SU-DHL-6 (cell line): ENCODE measurements around the gene TNS4.

Experiments used
- H2AFZ ChIP-seq: fragments of 200-600 bp; sonication (generic); 2 replicates; pipeline ENCODE4 v1.6.1; 2014; ENCODE audit warnings: low read depth, mild to moderate bottlenecking, moderate library complexity, mixed read lengths, antibody characterized with exemption, low read length; ENCODE audit not compliant: severe bottlenecking
- H3F3A ChIP-seq: fragments of 200-600 bp; shearing (Covaris generic); 2 replicates; pipeline ENCODE4 v1.6.0; 2016; ENCODE audit warnings: antibody characterized with exemption, mild to moderate bottlenecking; ENCODE audit not compliant: insufficient read depth
- H3K27ac ChIP-seq: fragments of 200-600 bp; sonication (generic); 2 replicates; pipeline ENCODE4 v1.5.1; 2016; ENCODE audit warnings: low read depth, mild to moderate bottlenecking, low read length, moderate library complexity, mixed read lengths
- H3K27me3 ChIP-seq: fragments of 200-600 bp; sonication (generic), shearing (Covaris generic); 2 replicates; pipeline ENCODE4 v1.6.0; 2014; ENCODE audit warnings: mild to moderate bottlenecking, low read length
- H3K36me3 ChIP-seq: fragments of 200-600 bp; sonication (generic); 2 replicates; pipeline ENCODE4 v1.6.1; 2014; ENCODE audit warnings: mild to moderate bottlenecking, low read length, mixed read lengths
- H3K4me2 ChIP-seq: fragments of 300-600, 200-600 bp; shearing (Covaris generic), sonication (generic); 2 replicates; pipeline ENCODE4 v1.6.0; 2014; ENCODE audit warnings: low read length, low read depth, mild to moderate bottlenecking; ENCODE audit not compliant: poor library complexity, severe bottlenecking
- H3K4me3 ChIP-seq: fragments of 200-600 bp; sonication (generic); 2 replicates; pipeline ENCODE4 v1.5.1; 2014; ENCODE audit warnings: antibody characterized with exemption, low read length, mild to moderate bottlenecking, mixed read lengths; ENCODE audit not compliant: insufficient read depth, poor library complexity, severe bottlenecking
- H3K79me2 ChIP-seq: fragments of 200-600 bp; sonication (generic); 2 replicates; pipeline ENCODE4 v1.6.1; 2014; ENCODE audit warnings: mild to moderate bottlenecking, low read length, moderate library complexity; ENCODE audit not compliant: insufficient read depth
- H3K9ac ChIP-seq: fragments of 200-600 bp; sonication (generic); 2 replicates; pipeline ENCODE4 v1.7.0; 2014; ENCODE audit warnings: mild to moderate bottlenecking, low read length
- H3K9me2 ChIP-seq: fragments of 200-600 bp; sonication (generic); replicated peaks from 2 replicates; pipeline ENCODE4 v1.6.1; 2014; ENCODE audit warnings: low read length; ENCODE audit not compliant: insufficient read depth
- H3K9me3 ChIP-seq: fragments of 200-600 bp; sonication (generic); 2 replicates; pipeline ENCODE4 v1.6.1; 2014; ENCODE audit warnings: low read length, mixed read lengths; ENCODE audit not compliant: insufficient read depth
- H4K20me1 ChIP-seq: fragments of 200-600 bp; sonication (generic); 2 replicates; pipeline ENCODE4 v1.6.1; 2014; ENCODE audit warnings: low read depth, mild to moderate bottlenecking, antibody characterized with exemption, low read length, moderate library complexity, mixed read lengths
- CTCF ChIP-seq: fragments of 200-600 bp; sonication (generic); IDR thresholded peaks from one replicate; pipeline ENCODE4 v1.5.1; 2017; ENCODE audit warnings: antibody characterized with exemption, mild to moderate bottlenecking, low read length, moderate library complexity; ENCODE audit not compliant: insufficient read depth, poor library complexity, severe bottlenecking
- EZH2phosphoT487 ChIP-seq: fragments of 200-600 bp; sonication (generic), shearing (Covaris generic); conservative IDR thresholded peaks from 2 replicates; pipeline ENCODE4 v1.6.1; 2018; ENCODE audit warnings: mild to moderate bottlenecking, antibody characterized with exemption, low read length, moderate library complexity, mixed read lengths

Gene TNS4

GRCh38 chr17:40483679-40484078 is 17.7 kb downstream of the TNS4 start:
- no peak overlapping the region for H3K27ac ChIP-seq
- no peaks in the 10 kb centered on the region for H3K79me2 ChIP-seq
- no peaks in the 10 kb centered on the region for H3K36me3 ChIP-seq
- no peak overlapping the region for H2AFZ ChIP-seq
- H3K9ac ChIP-seq, result no peak overlapping the region
- no peaks in the 10 kb centered on the region for H3F3A ChIP-seq
- no peak overlapping the region for H3K4me2 ChIP-seq
- H3K4me3 ChIP-seq, result no peak overlapping the region
- no peaks in the 10 kb centered on the region for H4K20me1 ChIP-seq
- no peaks in the 10 kb centered on the region for H3K9me3 ChIP-seq
- no peak for TF ChIP-seq CTCF
- TF ChIP-seq EZH2phosphoT487, result no peak
- H3K9me2 ChIP-seq, result no peaks in the 10 kb centered on the region
- no peaks in the 10 kb centered on the region for H3K27me3 ChIP-seq

- Histone ChIP-seq H3F3A (no peaks in the 10 kb centered on the region), H3K27ac (no peak overlapping the region), H2AFZ (no peak overlapping the region), H3K9me3 (no peaks in the 10 kb centered on the region), H3K9me2 (no peaks in the 10 kb centered on the region), H3K9ac (no peak overlapping the region), H3K27me3 (no peaks in the 10 kb centered on the region), H3K79me2 (no peaks in the 10 kb centered on the region), H3K4me3 (no peak overlapping the region), H4K20me1 (no peaks in the 10 kb centered on the region), H3K36me3 (no peaks in the 10 kb centered on the region), H3K4me2 (no peak overlapping the region)
- TF ChIP-seq CTCF (no peak), EZH2phosphoT487 (no peak)
Observed at GRCh38 chr17:40482722-40483121, 18.7 kb downstream of the TNS4 start.

- no peaks in the 10 kb centered on the region for H3F3A ChIP-seq
- H3K4me2 ChIP-seq, result no peak overlapping the region
- H3K4me3 ChIP-seq, result no peak overlapping the region
- no peak for TF ChIP-seq EZH2phosphoT487
- TF ChIP-seq CTCF, result no peak
- no peak overlapping the region for H3K27ac ChIP-seq
- H3K9me2 ChIP-seq, result no peaks in the 10 kb centered on the region
- H4K20me1 ChIP-seq, result no peaks in the 10 kb centered on the region
- H3K27me3 ChIP-seq, result no peaks in the 10 kb centered on the region
- no peak overlapping the region for H3K9ac ChIP-seq
- H3K36me3 ChIP-seq, result no peaks in the 10 kb centered on the region
- H2AFZ ChIP-seq, result no peak overlapping the region
- no peaks in the 10 kb centered on the region for H3K79me2 ChIP-seq
- no peaks in the 10 kb centered on the region for H3K9me3 ChIP-seq
Observed at GRCh38 chr17:40481106-40481505, 20.3 kb downstream of the TNS4 start.
